ENCODE results near the gene OSBPL10.

The OSBPL10 gene

DNA sequence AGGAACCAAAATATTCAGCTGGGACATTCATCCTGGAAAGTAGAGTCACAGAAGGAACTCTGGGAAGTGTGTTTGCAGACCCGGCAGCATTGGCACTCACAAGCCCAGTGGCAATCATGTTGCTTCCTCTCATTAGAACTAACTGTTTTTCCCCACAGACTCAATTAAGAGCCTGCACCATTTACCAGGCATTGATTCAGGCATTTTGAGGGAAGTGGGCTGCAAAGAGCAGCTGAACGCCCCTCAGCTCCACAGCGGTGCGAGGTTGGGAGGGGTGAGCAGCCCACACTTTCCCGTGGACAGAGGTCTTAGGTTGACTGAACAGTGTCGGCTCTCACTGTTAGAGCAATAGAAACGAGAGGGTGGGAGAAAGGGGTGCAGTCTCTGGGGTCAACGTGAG lies 304.5 kb downstream of the OSBPL10 start:
- TF ChIP-seq, protein P1, sequence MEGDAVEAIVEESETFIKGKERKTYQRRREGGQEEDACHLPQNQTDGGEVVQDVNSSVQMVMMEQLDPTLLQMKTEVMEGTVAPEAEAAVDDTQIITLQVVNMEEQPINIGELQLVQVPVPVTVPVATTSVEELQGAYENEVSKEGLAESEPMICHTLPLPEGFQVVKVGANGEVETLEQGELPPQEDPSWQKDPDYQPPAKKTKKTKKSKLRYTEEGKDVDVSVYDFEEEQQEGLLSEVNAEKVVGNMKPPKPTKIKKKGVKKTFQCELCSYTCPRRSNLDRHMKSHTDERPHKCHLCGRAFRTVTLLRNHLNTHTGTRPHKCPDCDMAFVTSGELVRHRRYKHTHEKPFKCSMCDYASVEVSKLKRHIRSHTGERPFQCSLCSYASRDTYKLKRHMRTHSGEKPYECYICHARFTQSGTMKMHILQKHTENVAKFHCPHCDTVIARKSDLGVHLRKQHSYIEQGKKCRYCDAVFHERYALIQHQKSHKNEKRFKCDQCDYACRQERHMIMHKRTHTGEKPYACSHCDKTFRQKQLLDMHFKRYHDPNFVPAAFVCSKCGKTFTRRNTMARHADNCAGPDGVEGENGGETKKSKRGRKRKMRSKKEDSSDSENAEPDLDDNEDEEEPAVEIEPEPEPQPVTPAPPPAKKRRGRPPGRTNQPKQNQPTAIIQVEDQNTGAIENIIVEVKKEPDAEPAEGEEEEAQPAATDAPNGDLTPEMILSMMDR (IDR thresholded peaks at IDR 0.05; ENCODE audit: low read depth, low read length): no peak
- no peak for DNase-seq (ENCODE audit: extremely low read depth, low read depth)

DNA sequence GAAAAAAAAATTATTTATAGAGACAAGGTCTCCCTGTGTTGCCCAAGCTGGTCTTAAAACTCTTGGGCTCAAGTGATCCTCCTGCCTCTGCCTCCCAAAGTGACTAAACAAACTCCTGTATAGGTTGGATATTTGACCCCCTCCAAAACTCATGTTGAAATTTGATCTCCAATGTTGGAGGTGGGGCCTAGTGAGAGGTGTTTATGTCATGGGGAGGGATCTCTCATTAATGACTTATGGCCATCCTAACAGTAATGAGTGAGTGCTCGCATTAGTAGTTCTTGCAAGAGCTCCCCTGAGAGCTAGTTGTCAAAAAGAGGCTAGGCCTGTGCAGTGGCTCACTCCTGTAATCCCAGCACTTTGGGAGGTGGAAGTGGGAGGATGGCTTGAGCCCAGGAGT lies 307.1 kb downstream of the OSBPL10 start:
- TF ChIP-seq, protein P1 (IDR thresholded peaks at IDR 0.05; ENCODE audit: low read depth, low read length): no peak
- DNase-seq (ENCODE audit: extremely low read depth, low read depth): no peak

DNA sequence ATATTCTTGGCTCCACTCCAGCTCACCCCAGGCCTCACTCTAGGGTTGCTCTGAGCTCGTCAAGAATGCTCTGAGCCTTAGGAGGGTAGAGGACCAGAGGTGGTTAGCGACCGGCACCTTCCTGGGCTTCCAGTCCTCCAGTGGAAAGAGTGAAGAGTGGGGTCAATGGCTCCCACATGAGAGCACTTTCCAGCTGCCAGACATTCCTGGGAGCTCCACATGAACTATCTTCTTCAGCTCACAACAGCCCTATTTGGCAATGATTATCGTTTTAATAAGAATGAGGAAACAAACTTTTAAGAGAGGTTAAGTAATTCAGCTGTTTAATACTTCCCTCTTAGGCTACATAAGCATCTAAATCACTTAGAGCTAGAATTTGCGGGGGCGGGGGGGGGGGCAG lies 309.1 kb downstream of the OSBPL10 start:
- DNase-seq (ENCODE audit: extremely low read depth, low read depth): no peak
- TF ChIP-seq, protein P1 (IDR thresholded peaks at IDR 0.05; ENCODE audit: low read depth, low read length): no peak

DNA sequence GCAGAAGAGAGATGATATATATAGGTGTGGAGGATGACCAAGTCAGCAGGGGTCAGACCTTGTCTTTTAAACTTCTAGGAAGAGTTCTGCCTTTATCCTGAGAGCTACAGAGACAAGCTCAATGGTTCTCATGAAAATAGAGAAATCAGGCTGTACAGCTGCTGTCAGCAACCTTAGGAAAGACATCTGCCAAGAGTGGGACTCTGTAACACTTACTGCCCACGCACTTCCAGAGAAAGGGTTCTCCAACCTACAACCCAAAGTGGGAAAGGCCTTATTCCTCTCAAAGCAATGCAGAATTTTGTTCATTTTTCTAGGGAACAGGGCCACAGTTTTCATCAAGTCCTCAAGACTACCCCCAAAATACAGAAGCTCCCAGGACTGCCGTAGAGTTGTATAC lies 309.6 kb downstream of the OSBPL10 start:
- DNase-seq (ENCODE audit: extremely low read depth, low read depth): no peak
- TF ChIP-seq, protein P1 (IDR thresholded peaks at IDR 0.05; ENCODE audit: low read depth, low read length): no peak

DNA sequence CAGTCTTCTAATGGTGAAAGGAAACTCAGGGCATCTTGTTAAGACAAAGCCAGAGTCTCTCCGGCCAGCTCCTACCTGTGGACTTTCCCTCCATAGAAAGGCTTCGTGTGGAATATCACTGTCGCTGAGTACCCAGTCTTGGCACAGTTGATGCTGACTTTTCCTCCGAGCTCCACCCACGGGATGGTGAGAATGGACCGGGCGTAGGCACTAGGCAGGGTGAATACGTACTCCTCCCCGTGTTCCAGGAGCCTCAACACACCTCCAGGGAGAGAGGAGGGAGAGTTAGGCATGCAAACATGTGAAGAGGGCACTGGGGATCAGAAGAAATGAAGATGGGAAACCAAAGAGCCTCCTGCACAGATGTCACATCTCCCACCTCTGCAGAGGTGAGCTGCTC lies 310.3 kb downstream of the OSBPL10 start:
- TF ChIP-seq, protein P1 (IDR thresholded peaks at IDR 0.05; ENCODE audit: low read depth, low read length): no peak
- DNase-seq (ENCODE audit: extremely low read depth, low read depth): no peak

DNA sequence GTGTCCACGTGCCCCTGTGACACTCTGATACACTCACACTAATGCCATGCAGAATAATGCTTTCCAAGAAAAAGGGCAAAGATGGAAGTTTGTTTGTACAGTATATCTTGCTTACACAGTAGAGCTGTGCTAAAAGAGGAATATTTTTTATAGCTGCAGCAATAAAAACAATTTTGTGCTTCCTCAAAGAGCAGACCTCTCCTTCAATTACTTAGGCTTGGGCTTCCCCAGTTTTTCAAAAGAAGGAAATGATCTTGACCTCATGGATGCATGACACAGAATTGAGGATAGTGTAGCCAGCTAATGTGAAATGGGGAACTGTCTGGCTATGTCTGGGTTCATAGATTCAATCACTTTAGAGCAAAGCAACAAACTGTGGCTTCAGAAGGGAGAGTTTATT lies 310.9 kb downstream of the OSBPL10 start:
- TF ChIP-seq, protein P1 (IDR thresholded peaks at IDR 0.05; ENCODE audit: low read depth, low read length): no peak
- no peak for DNase-seq (ENCODE audit: extremely low read depth, low read depth)

DNA sequence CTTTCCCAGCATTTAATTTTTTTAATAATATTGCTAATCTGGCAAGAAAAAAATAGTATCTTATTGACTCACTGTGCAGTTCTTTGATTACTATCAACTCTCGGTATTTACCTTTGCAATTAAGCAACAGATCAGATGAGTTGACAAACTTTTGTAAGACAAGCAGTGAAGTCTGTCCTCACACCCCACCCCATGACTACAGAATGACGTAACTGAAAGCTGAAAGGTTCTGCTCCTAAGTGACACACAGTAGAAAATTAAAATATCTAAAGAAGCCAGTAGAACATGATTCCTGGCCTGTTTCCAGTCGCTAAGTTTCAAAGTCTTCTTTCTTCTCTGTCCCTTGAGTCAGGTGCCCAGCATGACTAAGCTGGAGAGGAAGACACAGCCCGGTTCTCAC lies 312.8 kb downstream of the OSBPL10 start:
- DNase-seq (ENCODE audit: extremely low read depth, low read depth): no peak
- TF ChIP-seq, protein P1 (IDR thresholded peaks at IDR 0.05; ENCODE audit: low read depth, low read length): no peak

All from AG09319 (cell line).